Esophagus squamous epithelium (tissue), 5 donors: Measurements from ENCODE around the gene ASPRV1. TPM values are rescaled to one million over a fixed set of nuclear protein-coding genes. Genes with fewer than 3 reads are reported as not detected.
A peak's percentile ranks its signal among the peaks of the same experiment; 100 is the strongest.

Source experiments
- DNase-seq: peaks from one replicate; lab custom pipeline; 2025; lab: John Stamatoyannopoulos, UW
- H3K27ac ChIP-seq, 4 donors: fragments of 200-600 bp; sonication (generic); one replicate each; pipeline ENCODE4 v1.5.1; 2016 to 2019; ENCODE audit warnings: mild to moderate bottlenecking in 1 of 4
- H3K27me3 ChIP-seq, 4 donors: fragments of 200-600 bp; sonication (generic); 1 replicate in 3 of 4; 2 replicates in 1 of 4; pipeline versions ENCODE4 v1.5.1 to v1.6.0; 2017 to 2021; ENCODE audit warnings: antibody characterized with exemption in 1 of 4
- H3K36me3 ChIP-seq, 3 donors: fragments of 200-600 bp; sonication (generic); one replicate each; pipeline ENCODE4 v1.5.1; 2016 to 2019
- H3K4me1 ChIP-seq, 3 donors: fragments of 200-600 bp; sonication (generic); one replicate each; pipeline ENCODE4 v1.5.1; 2017 to 2019
- H3K4me3 ChIP-seq, 4 donors: fragments of 200-600 bp; sonication (generic); 1 replicate in 3 of 4; 2 replicates in 1 of 4; pipeline ENCODE4 v1.5.1; 2016 to 2019; ENCODE audit warnings: mild to moderate bottlenecking in 2 of 4, moderate library complexity in 1 of 4
- H3K9me3 ChIP-seq, 3 donors: fragments of 200-600 bp; sonication (generic); one replicate each; pipeline ENCODE4 v1.5.1; 2016 to 2019
- POLR2A ChIP-seq, 4 donors: fragments of 450-650 bp; IDR thresholded peaks; one replicate each; pipeline ENCODE4 v1.6.1; 2017; ENCODE audit warnings: antibody characterized with exemption in 4 of 4, mild to moderate bottlenecking in 4 of 4, moderate library complexity in 3 of 4
- WGBS, 2 donors: methylation state at CpG; one replicate each; pipeline ENCODE4 v1.1.5; 2018; 5-methylcytosine and 5-hydroxymethylcytosine counted together
- intact Hi-C: fragments of 100-400 bp; cut with DNase I; formaldehyde crosslinking; loops from one replicate; pipeline ENCODE4 v1.15.0; 2022
- total RNA-seq, 4 donors: library from RNA; depleted of rRNA; stranded (reverse); fragments of >200 nt; gene quantifications; one replicate each; pipeline ENCODE4 v1.1.0, GENCODE V29; 2016
- TF ChIP-seq, protein P1 (sequence below), 6 experiments: fragments of 450-650 bp in 4 of 6; fragments of 200-600 bp in 2 of 6; sonication (generic) in 2 of 6; IDR thresholded peaks; one replicate each; pipeline ENCODE4 v1.5.1; 2016 to 2019; ENCODE audit warnings: antibody characterized with exemption in 6 of 6, mild to moderate bottlenecking in 4 of 6, moderate library complexity in 4 of 6
- donor health status: DM: yes; HTN: yes; CAD: no.

ASPRV1 gene
- total RNA-seq, 4 donors from 2014 or later = 0.18 to 1.5 (median 0.34) TPM

DNA sequence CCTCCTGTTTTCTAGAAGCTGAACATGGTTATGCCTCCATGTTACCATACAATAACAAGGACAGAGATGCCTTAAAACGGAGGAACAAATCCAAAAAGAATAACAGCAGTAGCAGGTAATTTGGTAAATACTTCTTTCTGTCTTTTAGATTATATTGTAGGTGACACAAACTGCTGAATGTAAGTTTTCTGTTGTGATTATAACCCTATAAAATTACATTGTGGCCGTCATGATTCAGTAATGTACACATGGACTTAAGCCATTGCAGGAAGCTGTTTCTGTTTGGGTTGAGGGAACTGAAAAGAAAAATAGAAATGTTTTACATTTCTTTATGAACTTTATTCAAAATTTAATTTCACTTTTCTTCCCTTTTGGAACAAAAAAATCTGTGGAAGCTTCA, 45.3 kb downstream of the ASPRV1 start:
- intact Hi-C loops = no loop called here

DNA sequence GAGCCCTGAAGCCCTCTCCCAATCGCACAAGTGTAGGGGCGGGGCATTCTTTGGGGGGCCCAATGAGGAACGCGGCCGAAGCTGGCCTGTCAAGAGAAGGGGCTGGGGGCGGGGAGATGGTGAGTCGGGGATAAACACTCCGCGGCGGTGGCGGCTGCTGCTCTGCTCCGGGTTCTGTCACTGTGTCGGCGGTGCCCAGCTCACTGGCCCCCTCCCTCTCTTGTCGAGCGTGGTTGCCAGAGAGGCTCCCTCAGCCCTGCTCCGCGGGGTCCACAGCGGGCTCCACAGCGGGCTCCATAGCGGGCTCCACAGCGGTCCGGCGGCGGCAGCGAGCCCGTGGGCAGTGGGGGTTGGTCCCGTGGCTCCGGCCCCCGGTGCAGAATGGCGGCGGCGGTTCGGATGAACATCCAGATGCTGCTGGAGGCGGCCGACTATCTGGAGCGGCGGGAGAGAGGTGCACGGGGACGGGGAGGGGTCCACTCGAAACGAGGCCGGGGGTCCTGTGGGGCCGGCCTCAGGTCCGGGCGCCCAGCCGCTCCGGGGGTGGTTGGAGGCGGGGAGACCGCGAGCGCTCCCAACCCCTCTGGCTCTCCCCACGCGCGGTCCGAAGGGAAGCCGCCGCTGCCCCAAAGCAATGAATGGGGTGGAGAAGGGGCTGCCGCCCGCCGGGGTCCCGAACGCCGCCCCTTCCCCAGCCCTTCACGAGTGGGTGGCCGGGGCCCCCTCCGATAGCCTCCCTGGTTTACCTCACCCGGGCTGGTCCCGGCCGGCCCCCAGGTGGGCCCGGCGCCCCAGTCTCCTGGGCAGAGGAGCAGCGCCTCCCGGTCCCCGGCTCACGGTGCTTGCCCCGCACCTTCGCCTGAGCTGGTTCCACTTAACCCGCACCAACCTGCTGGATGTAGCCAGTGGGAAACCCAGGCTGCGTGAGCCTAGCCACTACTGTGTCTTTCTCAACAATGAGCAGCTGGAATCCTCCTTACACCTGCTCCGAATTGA, 46.2 kb downstream of the ASPRV1 start, which contains the start of gene MXD1:
Gene MXD1 (plus strand): TSS at position 160 of the 996 bp plus-strand sequence. CDS start 222 bp downstream, at position 382.
- no peaks in the 10 kb centered on the region for H3K27me3 ChIP-seq
- 2% methylated on average over 14 to 29 of the region's 81 CpGs for WGBS, 2 donors
- DNase-seq = no peak
- peak within 1 kb of the TSS; percentile 63 to 95 (median 88) for H3K4me3 ChIP-seq
- intact Hi-C loops = loop anchor here (2.0 to 5.0 kb wide), 2 partner anchors 157 to 228 kb away; no protein-coding TSS in a partner anchor
- H3K27ac ChIP-seq = peak within 1 kb of the TSS; percentile 97 to 99 (median 99)
- peaks cover 6 to 50% (median 13%) of the 10 kb centered on the region in 3 donors for H3K4me1 ChIP-seq
- H3K36me3 ChIP-seq = peaks cover 0 to 35% (median 0%) of the 10 kb centered on the region in 3 donors
- H3K9me3 ChIP-seq = no peaks in the 10 kb centered on the region
- TF ChIP-seq, protein P1, sequence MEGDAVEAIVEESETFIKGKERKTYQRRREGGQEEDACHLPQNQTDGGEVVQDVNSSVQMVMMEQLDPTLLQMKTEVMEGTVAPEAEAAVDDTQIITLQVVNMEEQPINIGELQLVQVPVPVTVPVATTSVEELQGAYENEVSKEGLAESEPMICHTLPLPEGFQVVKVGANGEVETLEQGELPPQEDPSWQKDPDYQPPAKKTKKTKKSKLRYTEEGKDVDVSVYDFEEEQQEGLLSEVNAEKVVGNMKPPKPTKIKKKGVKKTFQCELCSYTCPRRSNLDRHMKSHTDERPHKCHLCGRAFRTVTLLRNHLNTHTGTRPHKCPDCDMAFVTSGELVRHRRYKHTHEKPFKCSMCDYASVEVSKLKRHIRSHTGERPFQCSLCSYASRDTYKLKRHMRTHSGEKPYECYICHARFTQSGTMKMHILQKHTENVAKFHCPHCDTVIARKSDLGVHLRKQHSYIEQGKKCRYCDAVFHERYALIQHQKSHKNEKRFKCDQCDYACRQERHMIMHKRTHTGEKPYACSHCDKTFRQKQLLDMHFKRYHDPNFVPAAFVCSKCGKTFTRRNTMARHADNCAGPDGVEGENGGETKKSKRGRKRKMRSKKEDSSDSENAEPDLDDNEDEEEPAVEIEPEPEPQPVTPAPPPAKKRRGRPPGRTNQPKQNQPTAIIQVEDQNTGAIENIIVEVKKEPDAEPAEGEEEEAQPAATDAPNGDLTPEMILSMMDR (IDR thresholded peaks at IDR 0.05) = peak in 1 of 6 experiments; percentile 20
- TF ChIP-seq POLR2A (IDR thresholded peaks at IDR 0.05) = peak in 3 of 4 donors; percentile 95 to 98 (median 98)

More for the DNA sequence above, 45.3 kb downstream of the ASPRV1 start:
- Histone ChIP-seq H3K4me1 (peaks cover 6 to 50% (median 13%) of the 10 kb centered on the region in 3 donors), H3K36me3 (peaks cover under 1 to 35% (median 4%) of the 10 kb centered on the region in 3 donors), H3K27ac (peak overlapping the region; percentile 16 to 99 (median 96)), H3K4me3 (peak overlapping the region; percentile 63 to 95 (median 88)), H3K27me3 (no peaks in the 10 kb centered on the region), H3K9me3 (no peaks in the 10 kb centered on the region)
- 19 to 32% methylated on average over 2 of the region's 2 CpGs for WGBS, 2 donors
- DNase-seq = no peak
- TF ChIP-seq POLR2A (IDR thresholded peaks at IDR 0.05) = no peak
- TF ChIP-seq, protein P1 (IDR thresholded peaks at IDR 0.05) = no peak

DNA sequence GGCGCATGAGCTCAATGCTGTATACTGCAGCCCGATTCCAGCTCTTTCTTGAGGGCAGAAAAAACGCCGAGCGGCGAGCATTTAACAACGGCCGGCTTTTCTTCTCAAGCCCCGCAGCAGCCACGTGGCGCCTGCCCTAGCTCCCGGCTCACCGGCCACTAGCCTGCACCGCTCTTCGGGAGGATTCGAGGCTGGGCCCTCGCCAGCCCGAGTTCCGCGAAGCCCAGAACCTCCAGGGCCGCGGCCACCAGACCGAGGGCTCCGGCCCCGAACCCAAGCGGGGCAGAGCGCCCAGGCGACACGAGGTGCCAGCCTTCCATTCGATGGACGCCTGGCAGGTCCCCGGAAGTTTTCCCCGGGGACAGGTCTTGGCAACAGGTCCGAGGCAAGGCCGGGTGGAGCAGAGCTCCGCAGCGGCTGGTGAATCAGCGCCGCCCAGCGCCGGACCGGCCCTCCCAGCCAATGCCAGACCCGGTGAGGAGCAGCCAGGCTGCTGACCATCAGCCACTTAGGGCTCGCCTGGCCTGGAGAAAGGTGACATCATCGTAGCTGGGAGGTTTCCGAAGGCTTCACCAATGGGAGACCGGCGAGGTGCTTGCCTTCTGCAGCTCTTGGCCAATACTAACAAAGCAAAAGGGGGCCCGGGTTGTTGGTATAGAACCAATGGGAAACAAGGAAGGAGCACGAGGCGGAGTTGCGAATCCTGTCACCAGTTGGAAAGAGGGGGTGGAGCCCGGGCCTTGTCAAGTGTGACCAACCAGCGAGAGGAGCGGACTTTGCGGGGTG, 47.1 kb downstream of the ASPRV1 start:
- Histone ChIP-seq H3K4me3 (peak overlapping the region; percentile 58 to 95 (median 88)), H3K27ac (peak overlapping the region; percentile 97 to 99 (median 99)), H3K27me3 (no peaks in the 10 kb centered on the region), H3K9me3 (no peaks in the 10 kb centered on the region), H3K4me1 (peaks cover 6 to 50% (median 13%) of the 10 kb centered on the region in 3 donors), H3K36me3 (peaks cover 0 to 35% (median 5%) of the 10 kb centered on the region in 3 donors)
- peak in 3 of 4 donors; percentile 77 to 92 (median 91) for TF ChIP-seq POLR2A (IDR thresholded peaks at IDR 0.05)
- TF ChIP-seq, protein P1 (IDR thresholded peaks at IDR 0.05) = peak in 1 of 6 experiments; percentile 6
- WGBS, 2 donors = 0 to 2% methylated on average over 8 to 18 of the region's 56 CpGs
- intact Hi-C loops = loop anchor here (2.0 to 5.0 kb wide), 2 partner anchors 158 to 228 kb away; no protein-coding TSS in a partner anchor
- DNase-seq = peak; percentile 100

DNA sequence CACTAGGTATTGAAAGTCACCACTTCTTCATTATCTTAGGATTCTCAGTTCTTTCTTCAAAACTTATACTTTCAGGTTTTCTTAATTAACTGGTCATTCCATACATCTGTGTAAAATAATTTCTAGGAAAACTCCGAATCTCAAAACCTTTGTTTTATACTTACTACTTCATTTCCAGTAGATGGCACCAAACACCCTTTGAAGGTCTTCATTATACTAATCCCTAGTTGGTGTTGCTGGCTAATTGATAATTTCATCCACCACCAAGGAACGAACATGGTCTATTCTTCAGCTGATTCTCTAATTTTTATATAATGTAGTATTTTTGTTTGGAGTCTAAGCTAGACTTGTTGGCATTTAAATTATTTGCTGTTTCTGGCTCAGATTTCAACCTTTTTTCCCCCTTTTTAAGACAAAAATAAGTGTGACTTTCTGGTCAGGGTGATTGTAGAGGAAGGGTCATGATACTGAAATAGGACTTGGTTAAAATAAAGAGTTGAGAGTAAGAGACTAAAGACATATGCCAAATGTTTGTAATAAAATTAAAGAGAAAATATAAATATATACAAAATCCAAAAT, 49.4 kb downstream of the ASPRV1 start:
- H3K36me3 ChIP-seq = peaks cover 0 to 41% (median 11%) of the 10 kb centered on the region in 3 donors
- no peaks in the 10 kb centered on the region for H3K27me3 ChIP-seq
- no peak for DNase-seq
- WGBS, 2 donors = 2 to 11% methylated on average over 2 of the region's 2 CpGs
- H3K27ac ChIP-seq = peak overlapping the region in 2 of 4 donors; percentile 15 to 99
- H3K4me1 ChIP-seq = peaks cover 6 to 33% (median 9%) of the 10 kb centered on the region in 3 donors
- intact Hi-C loops = loop anchor here (5.0 kb wide), 1 partner anchor 160 kb away; no protein-coding TSS in a partner anchor
- H3K9me3 ChIP-seq = no peaks in the 10 kb centered on the region
- TF ChIP-seq, protein P1 (IDR thresholded peaks at IDR 0.05) = peak; percentile 50 to 68 (median 62)
- TF ChIP-seq POLR2A (IDR thresholded peaks at IDR 0.05) = no peak
- H3K4me3 ChIP-seq = no peak overlapping the region

Other genes starting within 250 kb of the ASPRV1 start
- 10 to 100 TPM; 24.8 to 66.4 (median 43.6) TPM for gene ANXA4, start 219.5 kb downstream of the ASPRV1 start, total RNA-seq
- gene GMCL1, start 132.0 kb downstream of the ASPRV1 start, total RNA-seq = 10 to 100 TPM; 11.9 to 15.6 (median 13.4) TPM
- 10 to 100 TPM; 30.6 to 46.9 (median 37.5) TPM for gene SNRNP27, start 67.7 kb downstream of the ASPRV1 start, total RNA-seq
- gene MXD1, start 46.5 kb downstream of the ASPRV1 start, total RNA-seq = 100 to 1,000 TPM in 1 of 4 donors, 10 to 100 TPM in 3; 38.5 to 121 (median 83.2) TPM
- 100 to 1,000 TPM in 3 of 4 donors, 10 to 100 TPM in 1; 96.8 to 205 (median 177) TPM for gene PCBP1, start 125.8 kb upstream of the ASPRV1 start, total RNA-seq
- gene C2orf42, start 229.4 kb upstream of the ASPRV1 start, total RNA-seq = 10 to 100 TPM in 1 of 4 donors, 1 to 10 TPM in 3; 4.5 to 15.1 (median 8.7) TPM